Activated CD8-positive, alpha-beta T cell treated with anti-CD3 and anti-CD28 coated beads for 36 hours (primary cell): ENCODE measurements around the gene HSF5. TPM values are rescaled to one million over a fixed set of nuclear protein-coding genes. Genes with fewer than 3 reads are reported as not detected.
"Not testable (repeated sequence)": the region's sequence is repeated elsewhere in the genome, so short reads cannot be mapped to it uniquely, and the experiment has no call there.

Experiments
- ATAC-seq: fragments of 200-7000 bp; cut with Tn5 transposase; one replicate; pipeline ENCODE4 v1.10.0; 2021; ENCODE audit warnings: mild to moderate bottlenecking, moderate library complexity
- CTCF ChIA-PET: fragments of 350-600 bp; sonication (Branson Sonifier 250); formaldehyde crosslinking; loops from one replicate; lab custom pipeline; 2021; ENCODE audit warnings: antibody characterized with exemption; lab: Charles Lee
- POLR2A ChIA-PET: fragments of 350-600 bp; sonication (Branson Sonifier 250); formaldehyde crosslinking; loops from one replicate; lab custom pipeline; 2021; ENCODE audit warnings: antibody characterized with exemption; lab: Charles Lee
- DNase-seq: peaks from one replicate; pipeline ENCODE4 v3.0.0-alpha.2; 2020
- H3K27ac Mint-ChIP-seq: one replicate; pipeline ENCODE4 v1.8.0; 2021; ENCODE audit warnings: mild to moderate bottlenecking, mixed read lengths
- H3K27me3 Mint-ChIP-seq: one replicate; pipeline ENCODE4 v1.8.0; 2021; ENCODE audit warnings: mixed read lengths
- H3K36me3 Mint-ChIP-seq: one replicate; pipeline ENCODE4 v1.8.0; 2021; ENCODE audit warnings: low read depth, mixed read lengths
- H3K4me1 Mint-ChIP-seq: one replicate; pipeline ENCODE4 v1.8.0; 2021; ENCODE audit warnings: low read depth, mixed read lengths
- H3K4me3 Mint-ChIP-seq: one replicate; pipeline ENCODE4 v1.8.0; 2021; ENCODE audit warnings: mild to moderate bottlenecking, moderate library complexity, mixed read lengths
- H3K9me3 Mint-ChIP-seq: one replicate; pipeline ENCODE4 v1.8.0; 2021; ENCODE audit warnings: mixed read lengths
- intact Hi-C: fragments of 100-400 bp; cut with micrococcal nuclease; formaldehyde crosslinking; loops from one replicate; pipeline ENCODE4 v1.10.0; 2022
- total RNA-seq, 2 experiments: library from RNA; stranded (reverse); gene quantifications; one replicate each; pipeline ENCODE4 v1.2.3, GENCODE V29; 2021
- TF ChIP-seq, protein P1 (sequence below): fragments of 200-600 bp; IDR thresholded peaks from one replicate; pipeline ENCODE4 v1.8.0; 2022; ENCODE audit warnings: antibody characterized with exemption, mild to moderate bottlenecking

Gene HSF5
- total RNA-seq, 2 experiments from 2014 or later = 3.2 to 3.9 TPM

GRCh38 chr17:58484600-58484999, 3.6 kb downstream of the HSF5 start:
- no peak for DNase-seq
- H3K4me3 Mint-ChIP-seq = no peak overlapping the region
- no peak overlapping the region for H3K27ac Mint-ChIP-seq
- ATAC-seq = no peak
- peaks cover 11% of the 10 kb centered on the region for H3K4me1 Mint-ChIP-seq
- TF ChIP-seq, protein P1, sequence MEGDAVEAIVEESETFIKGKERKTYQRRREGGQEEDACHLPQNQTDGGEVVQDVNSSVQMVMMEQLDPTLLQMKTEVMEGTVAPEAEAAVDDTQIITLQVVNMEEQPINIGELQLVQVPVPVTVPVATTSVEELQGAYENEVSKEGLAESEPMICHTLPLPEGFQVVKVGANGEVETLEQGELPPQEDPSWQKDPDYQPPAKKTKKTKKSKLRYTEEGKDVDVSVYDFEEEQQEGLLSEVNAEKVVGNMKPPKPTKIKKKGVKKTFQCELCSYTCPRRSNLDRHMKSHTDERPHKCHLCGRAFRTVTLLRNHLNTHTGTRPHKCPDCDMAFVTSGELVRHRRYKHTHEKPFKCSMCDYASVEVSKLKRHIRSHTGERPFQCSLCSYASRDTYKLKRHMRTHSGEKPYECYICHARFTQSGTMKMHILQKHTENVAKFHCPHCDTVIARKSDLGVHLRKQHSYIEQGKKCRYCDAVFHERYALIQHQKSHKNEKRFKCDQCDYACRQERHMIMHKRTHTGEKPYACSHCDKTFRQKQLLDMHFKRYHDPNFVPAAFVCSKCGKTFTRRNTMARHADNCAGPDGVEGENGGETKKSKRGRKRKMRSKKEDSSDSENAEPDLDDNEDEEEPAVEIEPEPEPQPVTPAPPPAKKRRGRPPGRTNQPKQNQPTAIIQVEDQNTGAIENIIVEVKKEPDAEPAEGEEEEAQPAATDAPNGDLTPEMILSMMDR = no peak
- CTCF ChIA-PET = no interaction called here
- POLR2A ChIA-PET = no interaction called here
- intact Hi-C loops = no loop called here
- H3K36me3 Mint-ChIP-seq = peaks cover 15% of the 10 kb centered on the region
- no peaks in the 10 kb centered on the region for H3K9me3 Mint-ChIP-seq
- H3K27me3 Mint-ChIP-seq = no peaks in the 10 kb centered on the region

DNA sequence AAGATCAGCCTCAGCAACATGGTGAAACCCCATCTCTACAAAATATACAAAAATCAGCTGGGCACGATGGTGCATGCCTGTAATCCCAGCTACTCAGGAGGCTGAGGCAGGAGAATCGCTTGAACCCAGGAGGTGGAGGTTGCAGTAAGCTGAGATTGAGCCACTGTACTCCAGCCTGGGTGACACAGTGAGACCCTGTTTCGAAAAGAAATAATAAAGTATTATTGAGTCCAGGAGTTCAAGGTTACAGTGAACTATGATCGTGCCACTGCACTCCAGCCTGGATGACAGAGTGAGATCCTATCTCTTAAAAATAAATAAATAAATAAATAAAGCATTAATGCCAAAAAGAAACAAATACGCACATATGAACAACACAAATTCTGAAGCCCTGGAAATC, 6.4 kb downstream of the HSF5 start:
- H3K27ac Mint-ChIP-seq, H3K4me3 Mint-ChIP-seq, H3K36me3 Mint-ChIP-seq, DNase-seq, H3K4me1 Mint-ChIP-seq, POLR2A ChIA-PET, H3K27me3 Mint-ChIP-seq, intact Hi-C loops, ATAC-seq, H3K9me3 Mint-ChIP-seq, CTCF ChIA-PET: not testable (repeated sequence)

DNA sequence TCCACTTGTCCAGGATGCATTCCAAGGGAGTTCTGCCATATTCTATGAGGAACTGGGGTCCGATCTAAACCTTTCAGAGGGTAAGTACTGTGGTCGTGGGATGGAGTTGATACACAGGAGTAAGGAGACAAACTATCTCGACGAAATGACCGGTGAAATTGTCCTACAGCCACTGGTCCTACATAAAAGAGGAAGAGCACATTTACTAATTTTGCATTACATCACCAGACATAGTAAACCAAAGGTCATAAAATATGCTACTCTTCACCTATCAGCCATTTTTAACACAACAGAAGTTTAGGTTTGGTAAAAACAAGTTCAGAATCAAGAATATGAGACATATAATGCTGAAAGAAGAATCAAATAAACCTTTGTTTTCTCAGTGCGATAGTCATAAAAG, 8.1 kb downstream of the HSF5 start:
- TF ChIP-seq, protein P1 = no peak
- no peaks in the 10 kb centered on the region for H3K9me3 Mint-ChIP-seq
- H3K4me3 Mint-ChIP-seq = no peak overlapping the region
- no peak for DNase-seq
- intact Hi-C loops = no loop called here
- no peak overlapping the region for H3K27ac Mint-ChIP-seq
- ChIA-PET POLR2A (no interaction called here), CTCF (interaction anchor here (1.0 kb wide), 1 partner anchor 162 kb away, joined by 3 read pairs; no protein-coding TSS in a partner anchor)
- H3K36me3 Mint-ChIP-seq = peaks cover 2% of the 10 kb centered on the region
- H3K27me3 Mint-ChIP-seq = no peaks in the 10 kb centered on the region
- ATAC-seq = no peak
- H3K4me1 Mint-ChIP-seq = peaks cover 2% of the 10 kb centered on the region

- no peak for DNase-seq
- H3K4me3 Mint-ChIP-seq = no peak overlapping the region
- no peaks in the 10 kb centered on the region for H3K9me3 Mint-ChIP-seq
- H3K27me3 Mint-ChIP-seq = no peaks in the 10 kb centered on the region
- no peak for ATAC-seq
- H3K27ac Mint-ChIP-seq = no peak overlapping the region
- POLR2A ChIA-PET = no interaction called here
- peaks cover 2% of the 10 kb centered on the region for H3K36me3 Mint-ChIP-seq
- intact Hi-C loops = no loop called here
- CTCF ChIA-PET = interaction anchor here (1.2 kb wide), 1 partner anchor 173 kb away, joined by 3 read pairs; no protein-coding TSS in a partner anchor
- peaks cover 7% of the 10 kb centered on the region for H3K4me1 Mint-ChIP-seq
- TF ChIP-seq, protein P1 = no peak
Measured at GRCh38 chr17:58476812-58477211, 11.4 kb downstream of the HSF5 start.

DNA sequence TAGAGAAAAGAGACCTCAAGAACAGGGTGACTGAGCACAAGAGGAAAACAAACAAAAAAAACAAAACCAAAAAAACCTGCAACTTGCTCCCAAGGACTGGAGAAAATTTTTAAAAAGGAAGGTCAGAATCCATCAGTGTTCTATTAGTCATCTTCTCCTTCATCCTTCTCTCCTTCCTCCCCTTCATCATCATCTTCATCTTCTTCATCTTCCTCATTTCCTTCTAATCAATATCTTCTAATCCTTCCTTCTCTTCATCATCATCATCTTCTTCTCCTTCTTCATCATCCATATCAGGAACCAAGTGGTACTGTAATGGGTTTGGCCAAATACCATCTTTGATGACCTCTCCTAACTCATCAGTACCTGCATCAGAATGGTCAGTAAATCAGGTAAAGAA, 12.2 kb downstream of the HSF5 start:
- Mint-ChIP-seq H3K36me3 (peaks cover 2% of the 10 kb centered on the region), H3K27me3 (no peaks in the 10 kb centered on the region), H3K4me1 (peaks cover 7% of the 10 kb centered on the region), H3K27ac (no peak overlapping the region), H3K9me3 (no peaks in the 10 kb centered on the region), H3K4me3 (no peak overlapping the region)
- DNase-seq = no peak
- TF ChIP-seq, protein P1 = no peak
- no peak for ATAC-seq
- intact Hi-C loops = no loop called here
- POLR2A ChIA-PET = interaction anchor here (0.6 kb wide), 1 partner anchor 12 kb away, joined by 3 read pairs; the partner anchor contains the start of gene HSF5
- CTCF ChIA-PET = interaction anchor here (1.9 kb wide), 1 partner anchor 102 kb away, joined by 4 read pairs; no protein-coding TSS in a partner anchor

- Mint-ChIP-seq H3K4me1 (peaks cover 7% of the 10 kb centered on the region), H3K9me3 (no peaks in the 10 kb centered on the region), H3K27me3 (no peaks in the 10 kb centered on the region), H3K4me3 (no peak overlapping the region), H3K36me3 (no peaks in the 10 kb centered on the region), H3K27ac (no peak overlapping the region)
- TF ChIP-seq, protein P1 = no peak
- ChIA-PET POLR2A (no interaction called here), CTCF (no interaction called here)
- intact Hi-C loops = no loop called here
- ATAC-seq = no peak
- no peak for DNase-seq
Measured at GRCh38 chr17:58470356-58470755, 17.9 kb downstream of the HSF5 start.
